ENCODE measurements around the gene TFPT. TPM values are rescaled to one million over a fixed set of nuclear protein-coding genes. Genes with fewer than 3 reads are reported as not detected.
A peak's percentile ranks its signal among the peaks of the same experiment; 100 is the strongest.
"Not testable (repeated sequence)": the region's sequence is repeated elsewhere in the genome, so short reads cannot be mapped to it uniquely, and the experiment has no call there.

Gene TFPT
- total and polyA plus RNA-seq, 2 of the 13 experiments (the other 11 are each of a cell fraction or from before 2014, with no cell fraction given), result 8.4 to 10.7 TPM

GRCh38 chr19:54095859-54096616 lies 19.4 kb downstream of the TFPT start (continued):
- TF ChIP-seq KLF15 (CRISPR knock-in tag; IDR thresholded peaks at IDR 0.05; ENCODE audit: borderline replicate concordance), result peak; percentile 92; the same call in 1 of the 2 replicates
- TF ChIP-seq THAP11 (CRISPR knock-in tag; IDR thresholded peaks at IDR 0.05), result peak; percentile 58; the same call in 1 of the 2 replicates
- peak; percentile 38; the same call in 1 of the 2 replicates for TF ChIP-seq ZNF276 (CRISPR knock-in tag; IDR thresholded peaks at IDR 0.05; ENCODE audit: low read depth)
- TF ChIP-seq TCF12 (IDR thresholded peaks at IDR 0.05), result not testable (repeated sequence)
- TF ChIP-seq TCF12 (CRISPR knock-in tag; IDR thresholded peaks at IDR 0.05), result peak; percentile 54; the same call in 1 of the 2 replicates
- TF ChIP-seq, protein P1, sequence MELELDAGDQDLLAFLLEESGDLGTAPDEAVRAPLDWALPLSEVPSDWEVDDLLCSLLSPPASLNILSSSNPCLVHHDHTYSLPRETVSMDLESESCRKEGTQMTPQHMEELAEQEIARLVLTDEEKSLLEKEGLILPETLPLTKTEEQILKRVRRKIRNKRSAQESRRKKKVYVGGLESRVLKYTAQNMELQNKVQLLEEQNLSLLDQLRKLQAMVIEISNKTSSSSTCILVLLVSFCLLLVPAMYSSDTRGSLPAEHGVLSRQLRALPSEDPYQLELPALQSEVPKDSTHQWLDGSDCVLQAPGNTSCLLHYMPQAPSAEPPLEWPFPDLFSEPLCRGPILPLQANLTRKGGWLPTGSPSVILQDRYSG (CRISPR knock-in tag; IDR thresholded peaks at IDR 0.05), result peak; percentile 89
- peak; percentile 96 for TF ChIP-seq MXD3 (CRISPR knock-in tag; IDR thresholded peaks at IDR 0.05)
- peak; percentile 85; the same call in 1 of the 2 replicates for TF ChIP-seq ZFYVE20 (CRISPR knock-in tag; IDR thresholded peaks at IDR 0.05; ENCODE audit: borderline replicate concordance, low read depth)
- TF ChIP-seq ZNF761 (CRISPR knock-in tag; conservative IDR thresholded peaks at IDR 0.05), result peak; percentile 63; the same call in 1 of the 2 replicates
- peak; percentile 92 for TF ChIP-seq ZMAT3 (CRISPR knock-in tag; conservative IDR thresholded peaks at IDR 0.05)
- TF ChIP-seq ZNF251 (CRISPR knock-in tag; IDR thresholded peaks at IDR 0.05), result 0 out of 2 replicates have a peak, but pooled peaks have one; percentile 21
- TF ChIP-seq ZNF232 (CRISPR knock-in tag; IDR thresholded peaks at IDR 0.05; ENCODE audit: borderline replicate concordance), result peak; percentile 78
- peak; percentile 59; the same call in 1 of the 2 replicates for TF ChIP-seq SP4 (CRISPR knock-in tag; IDR thresholded peaks at IDR 0.05)
- peak; percentile 94 for TF ChIP-seq ZBTB43 (CRISPR knock-in tag; conservative IDR thresholded peaks at IDR 0.05)
- TF ChIP-seq, protein P2, sequence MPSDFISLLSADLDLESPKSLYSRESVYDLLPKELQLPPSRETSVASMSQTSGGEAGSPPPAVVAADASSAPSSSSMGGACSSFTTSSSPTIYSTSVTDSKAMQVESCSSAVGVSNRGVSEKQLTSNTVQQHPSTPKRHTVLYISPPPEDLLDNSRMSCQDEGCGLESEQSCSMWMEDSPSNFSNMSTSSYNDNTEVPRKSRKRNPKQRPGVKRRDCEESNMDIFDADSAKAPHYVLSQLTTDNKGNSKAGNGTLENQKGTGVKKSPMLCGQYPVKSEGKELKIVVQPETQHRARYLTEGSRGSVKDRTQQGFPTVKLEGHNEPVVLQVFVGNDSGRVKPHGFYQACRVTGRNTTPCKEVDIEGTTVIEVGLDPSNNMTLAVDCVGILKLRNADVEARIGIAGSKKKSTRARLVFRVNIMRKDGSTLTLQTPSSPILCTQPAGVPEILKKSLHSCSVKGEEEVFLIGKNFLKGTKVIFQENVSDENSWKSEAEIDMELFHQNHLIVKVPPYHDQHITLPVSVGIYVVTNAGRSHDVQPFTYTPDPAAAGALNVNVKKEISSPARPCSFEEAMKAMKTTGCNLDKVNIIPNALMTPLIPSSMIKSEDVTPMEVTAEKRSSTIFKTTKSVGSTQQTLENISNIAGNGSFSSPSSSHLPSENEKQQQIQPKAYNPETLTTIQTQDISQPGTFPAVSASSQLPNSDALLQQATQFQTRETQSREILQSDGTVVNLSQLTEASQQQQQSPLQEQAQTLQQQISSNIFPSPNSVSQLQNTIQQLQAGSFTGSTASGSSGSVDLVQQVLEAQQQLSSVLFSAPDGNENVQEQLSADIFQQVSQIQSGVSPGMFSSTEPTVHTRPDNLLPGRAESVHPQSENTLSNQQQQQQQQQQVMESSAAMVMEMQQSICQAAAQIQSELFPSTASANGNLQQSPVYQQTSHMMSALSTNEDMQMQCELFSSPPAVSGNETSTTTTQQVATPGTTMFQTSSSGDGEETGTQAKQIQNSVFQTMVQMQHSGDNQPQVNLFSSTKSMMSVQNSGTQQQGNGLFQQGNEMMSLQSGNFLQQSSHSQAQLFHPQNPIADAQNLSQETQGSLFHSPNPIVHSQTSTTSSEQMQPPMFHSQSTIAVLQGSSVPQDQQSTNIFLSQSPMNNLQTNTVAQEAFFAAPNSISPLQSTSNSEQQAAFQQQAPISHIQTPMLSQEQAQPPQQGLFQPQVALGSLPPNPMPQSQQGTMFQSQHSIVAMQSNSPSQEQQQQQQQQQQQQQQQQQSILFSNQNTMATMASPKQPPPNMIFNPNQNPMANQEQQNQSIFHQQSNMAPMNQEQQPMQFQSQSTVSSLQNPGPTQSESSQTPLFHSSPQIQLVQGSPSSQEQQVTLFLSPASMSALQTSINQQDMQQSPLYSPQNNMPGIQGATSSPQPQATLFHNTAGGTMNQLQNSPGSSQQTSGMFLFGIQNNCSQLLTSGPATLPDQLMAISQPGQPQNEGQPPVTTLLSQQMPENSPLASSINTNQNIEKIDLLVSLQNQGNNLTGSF (CRISPR knock-in tag; IDR thresholded peaks at IDR 0.05), result peak; percentile 79; the same call in 1 of the 2 replicates
- TF ChIP-seq DNMT1 (CRISPR knock-in tag; IDR thresholded peaks at IDR 0.05), result 0 out of 2 replicates have a peak, but pooled peaks have one; percentile 49
- peak; percentile 84; the same call in 1 of the 2 replicates for TF ChIP-seq ZNF773 (CRISPR knock-in tag; IDR thresholded peaks at IDR 0.05; ENCODE audit: borderline replicate concordance)
- TF ChIP-seq ZIK1 (CRISPR knock-in tag; IDR thresholded peaks at IDR 0.05; ENCODE audit: borderline replicate concordance, low read depth), result peak; percentile 85; the same call in 1 of the 2 replicates
- 0 out of 2 replicates have a peak, but pooled peaks have one; percentile 39 for TF ChIP-seq MED1 (CRISPR knock-in tag; IDR thresholded peaks at IDR 0.05)
